ENCODE measurements around the gene NUDT7.
A peak's percentile ranks its signal among the peaks of the same experiment; 100 is the strongest.

NUDT7 gene

DNA sequence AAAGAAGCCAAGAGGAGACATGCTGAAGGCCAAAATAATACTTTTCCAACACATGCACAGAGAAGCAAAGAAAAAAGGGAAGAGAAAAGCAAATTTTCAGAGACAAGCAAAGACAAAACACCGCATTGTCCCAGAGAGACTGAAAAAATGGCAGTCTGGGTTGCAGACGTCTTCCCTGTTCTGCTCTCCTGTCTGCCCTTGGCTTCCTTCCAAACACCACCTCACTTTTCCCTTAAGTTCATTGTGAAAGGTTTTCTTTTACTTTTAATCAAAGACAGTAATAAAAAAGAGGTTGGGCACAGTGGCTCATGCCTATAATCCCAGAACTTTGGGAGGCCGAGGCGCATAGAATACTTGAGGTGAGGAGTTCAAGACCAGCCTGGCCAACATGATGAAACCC lies 44.9 kb downstream of the NUDT7 start:
- H3K4me3 ChIP-seq (ENCODE audit: low read depth, low read length), result no peak overlapping the region
- DNase-seq (ENCODE audit: low read depth), result no peak

DNA sequence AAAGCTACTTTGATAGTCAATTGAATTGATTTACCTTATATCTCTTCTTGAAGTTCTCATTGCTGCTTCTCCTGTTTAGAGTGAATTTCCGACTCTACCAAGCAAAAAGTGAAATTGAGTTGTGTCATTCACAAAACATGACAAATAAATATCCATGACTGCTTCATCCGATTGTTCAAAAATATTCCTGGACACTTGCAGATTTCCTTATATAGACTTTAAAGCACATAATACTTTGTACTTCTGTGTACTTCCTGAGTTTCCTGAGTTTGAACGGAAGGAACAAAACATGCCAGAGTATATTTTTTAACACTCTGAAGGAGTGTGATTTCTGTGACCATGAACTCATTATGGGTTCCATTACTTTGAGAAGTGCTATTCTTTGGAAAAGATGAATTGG lies 45.5 kb downstream of the NUDT7 start:
- no peak for DNase-seq (ENCODE audit: low read depth)
- H3K4me3 ChIP-seq (ENCODE audit: low read depth, low read length), result no peak overlapping the region

GRCh38 chr16:77775911-77776909 lies 53.9 kb downstream of the NUDT7 start:
- H3K4me3 ChIP-seq (ENCODE audit: low read depth, low read length), result no peak overlapping the region
- no peak for DNase-seq (ENCODE audit: low read depth)

- DNase-seq (ENCODE audit: low read depth), result no peak
- no peak overlapping the region for H3K4me3 ChIP-seq (ENCODE audit: low read depth, low read length)
Measured at GRCh38 chr16:77777745-77778144, 55.4 kb downstream of the NUDT7 start.

GRCh38 chr16:77780378-77780837 lies 58.1 kb downstream of the NUDT7 start:
- H3K4me3 ChIP-seq (ENCODE audit: low read depth, low read length), result no peak overlapping the region
- DNase-seq (ENCODE audit: low read depth), result peak; percentile 90

GRCh38 chr16:77781091-77781490 lies 58.8 kb downstream of the NUDT7 start:
- DNase-seq (ENCODE audit: low read depth), result no peak
- no peak overlapping the region for H3K4me3 ChIP-seq (ENCODE audit: low read depth, low read length)

DNA sequence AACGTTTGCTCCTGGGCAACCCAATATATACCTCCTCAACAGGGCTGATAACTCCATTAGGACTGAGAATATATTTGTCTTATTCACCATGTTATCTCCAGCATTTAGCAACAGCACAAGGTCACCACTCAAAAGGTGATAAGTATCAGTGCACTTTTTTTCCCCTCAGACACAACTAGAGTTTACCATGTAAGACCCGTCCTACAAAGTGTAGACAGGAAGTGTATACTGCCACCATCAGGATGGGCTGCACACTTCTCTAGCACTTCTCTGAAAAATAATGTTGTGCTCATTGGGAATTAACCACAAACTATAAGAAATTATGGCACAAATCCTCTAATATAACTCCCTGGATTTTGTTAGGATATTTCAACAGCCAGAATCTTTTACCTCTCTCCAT lies 60.4 kb downstream of the NUDT7 start:
- no peak overlapping the region for H3K4me3 ChIP-seq (ENCODE audit: low read depth, low read length)
- no peak for DNase-seq (ENCODE audit: low read depth)

GRCh38 chr16:77784441-77785372 lies 62.4 kb downstream of the NUDT7 start:
- H3K4me3 ChIP-seq (ENCODE audit: low read depth, low read length), result no peak overlapping the region
- DNase-seq (ENCODE audit: low read depth), result no peak

- no peak for DNase-seq (ENCODE audit: low read depth)
- H3K4me3 ChIP-seq (ENCODE audit: low read depth, low read length), result no peak overlapping the region
Measured at GRCh38 chr16:77785373-77785764, 63.1 kb downstream of the NUDT7 start.

- H3K4me3 ChIP-seq (ENCODE audit: low read depth, low read length), result no peak overlapping the region
- DNase-seq (ENCODE audit: low read depth), result no peak
Measured at GRCh38 chr16:77786186-77786847, 64.0 kb downstream of the NUDT7 start.

DNA sequence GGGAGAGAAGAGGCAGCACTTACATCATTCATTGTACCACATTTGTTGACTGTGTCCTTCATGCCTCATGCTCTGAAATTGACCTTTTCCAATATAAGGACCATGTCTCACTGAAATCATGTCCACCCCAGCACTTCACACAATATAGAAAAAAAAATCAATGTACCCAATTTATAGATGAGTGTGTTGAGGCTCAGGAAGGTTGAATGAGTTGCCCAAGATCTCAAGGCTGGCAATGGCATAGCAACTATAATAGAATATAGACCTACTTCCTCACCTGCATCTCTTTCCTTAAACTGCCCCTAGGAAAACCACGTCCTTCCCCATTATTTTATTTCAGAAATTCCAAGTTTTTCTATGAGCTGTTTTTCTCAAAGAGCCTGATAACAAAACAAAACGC lies 65.1 kb downstream of the NUDT7 start:
- no peak overlapping the region for H3K4me3 ChIP-seq (ENCODE audit: low read depth, low read length)
- DNase-seq (ENCODE audit: low read depth), result no peak

DNA sequence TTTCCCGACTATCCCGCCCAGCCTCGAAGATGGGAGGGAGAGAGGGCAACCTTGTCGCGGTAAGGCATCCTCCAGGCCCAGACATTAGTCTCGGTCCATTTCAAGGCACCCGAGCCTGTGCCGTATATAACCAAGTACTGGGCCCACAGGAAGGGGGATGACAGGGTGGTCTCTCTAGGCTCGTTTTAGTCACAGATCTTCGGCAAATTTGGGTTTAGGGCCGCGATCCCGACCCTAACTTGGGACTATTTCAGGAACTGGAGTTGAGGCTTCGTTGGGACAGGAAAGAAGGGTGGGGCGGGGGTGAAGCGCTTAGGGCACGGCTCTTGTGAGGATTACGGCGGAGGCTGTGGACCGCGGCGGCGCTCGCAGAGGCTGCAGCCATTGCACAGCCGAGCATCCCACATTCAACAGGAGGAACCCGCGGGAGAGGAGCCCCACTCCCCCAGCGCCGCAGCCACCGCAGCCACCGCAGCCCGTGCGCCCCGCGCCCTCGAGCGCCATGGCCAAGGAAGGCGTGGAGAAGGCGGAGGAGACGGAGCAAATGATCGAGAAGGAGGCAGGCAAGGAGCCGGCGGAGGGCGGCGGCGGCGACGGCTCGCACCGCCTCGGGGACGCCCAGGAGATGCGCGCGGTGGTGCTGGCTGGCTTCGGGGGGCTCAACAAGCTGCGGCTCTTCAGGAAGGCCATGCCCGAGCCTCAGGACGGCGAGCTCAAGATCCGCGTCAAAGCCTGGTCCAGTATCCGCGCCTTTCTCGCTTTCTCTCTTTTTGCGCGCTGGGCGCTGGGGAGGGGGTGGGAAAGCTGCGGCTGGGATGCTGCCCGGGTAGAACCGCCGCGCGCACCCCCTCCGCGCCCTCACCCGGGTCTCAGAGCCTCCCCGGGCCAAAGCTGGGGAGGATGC lies 66.1 kb downstream of the NUDT7 start, which contains the start of gene VAT1L:
Gene VAT1L, plus strand, starts transcription at position 384 of the 904 bp plus-strand sequence. Its CDS starts 119 bp downstream, at position 503.
- DNase-seq (ENCODE audit: low read depth), result no peak
- peak within 1 kb of the TSS; percentile 73 for H3K4me3 ChIP-seq (ENCODE audit: low read depth, low read length)

GRCh38 chr16:77789085-77790008 lies 67.0 kb downstream of the NUDT7 start:
- DNase-seq (ENCODE audit: low read depth), result no peak
- peak overlapping the region; percentile 73 for H3K4me3 ChIP-seq (ENCODE audit: low read depth, low read length)

GRCh38 chr16:77790009-77790372 lies 67.7 kb downstream of the NUDT7 start:
- no peak for DNase-seq (ENCODE audit: low read depth)
- peak overlapping the region; percentile 73 for H3K4me3 ChIP-seq (ENCODE audit: low read depth, low read length)

GRCh38 chr16:77790912-77791311 lies 68.6 kb downstream of the NUDT7 start:
- H3K4me3 ChIP-seq (ENCODE audit: low read depth, low read length), result no peak overlapping the region
- DNase-seq (ENCODE audit: low read depth), result no peak

Data from skeletal muscle cell (primary cell).